Muscle layer of colon (tissue), 2 donors: ENCODE measurements around the gene CTPS2.

Experiments
- H3K27ac ChIP-seq: one replicate; pipeline ENCODE4 v1.7.0; 2013; ENCODE audit warnings: low read depth, mild to moderate bottlenecking, low read length, moderate library complexity
- H3K27me3 ChIP-seq, 2 donors: one replicate each; pipeline ENCODE4 v1.7.0; 2013; ENCODE audit warnings: low read length in 2 of 2, mild to moderate bottlenecking in 2 of 2; ENCODE audit not compliant: insufficient read depth in 2 of 2, control insufficient read depth in 1 of 2
- H3K36me3 ChIP-seq: one replicate; pipeline ENCODE4 v1.7.0; 2013; ENCODE audit warnings: mild to moderate bottlenecking, low read length; ENCODE audit not compliant: insufficient read depth
- H3K4me1 ChIP-seq: one replicate; pipeline ENCODE4 v1.7.0; 2013; ENCODE audit warnings: mild to moderate bottlenecking, low read length; ENCODE audit not compliant: insufficient read depth
- H3K4me3 ChIP-seq, 2 donors: one replicate each; pipeline ENCODE4 v1.7.0; 2013; ENCODE audit warnings: low read length in 2 of 2, low read depth in 1 of 2, mild to moderate bottlenecking in 1 of 2, moderate library complexity in 1 of 2
- H3K9ac ChIP-seq: one replicate; pipeline ENCODE4 v1.7.0; 2013; ENCODE audit warnings: low read length
- H3K9me3 ChIP-seq: one replicate; pipeline ENCODE4 v1.7.0; 2013; ENCODE audit warnings: mild to moderate bottlenecking, low read length
- donor health status: abdominal sarcoma.
- donor health status: Adenocarcinoma of cecum.

CTPS2 gene

DNA sequence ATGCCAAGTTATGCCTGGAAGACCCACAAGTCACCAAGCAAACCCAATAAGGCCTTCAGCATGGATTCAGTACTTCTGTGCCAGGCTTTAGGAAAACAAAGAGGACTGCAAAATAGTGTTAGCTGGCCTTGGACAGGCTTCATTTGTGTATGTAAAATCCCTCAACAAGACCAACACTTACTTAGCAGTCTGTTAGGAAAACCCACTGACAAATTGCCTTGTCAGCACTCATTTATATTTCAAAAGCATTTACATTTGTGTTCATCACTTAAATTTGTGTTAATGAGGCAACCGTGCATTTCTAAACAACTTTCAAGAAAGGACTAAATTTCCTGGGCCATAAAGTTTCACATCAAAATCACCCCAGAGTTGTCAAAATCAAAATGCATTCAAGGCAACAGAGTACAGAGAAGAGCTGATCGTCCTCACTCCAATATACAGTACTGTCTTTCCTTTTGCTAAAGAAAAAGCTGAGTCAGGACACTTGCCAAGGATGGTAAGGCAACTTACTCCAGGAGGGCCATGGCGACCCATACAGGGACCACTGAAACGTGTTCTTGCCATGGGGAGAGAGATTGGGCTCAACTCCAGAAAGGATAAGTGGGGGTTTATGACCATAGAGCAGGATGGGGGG, 61.0 kb downstream of the CTPS2 start:
- Histone ChIP-seq H3K4me1 (no peaks in the 10 kb centered on the region), H3K27ac (no peak overlapping the region), H3K9me3 (no peaks in the 10 kb centered on the region), H3K4me3 (no peak overlapping the region), H3K9ac (no peak overlapping the region), H3K27me3 (peaks cover 0 to 5% of the 10 kb centered on the region in 2 donors), H3K36me3 (no peaks in the 10 kb centered on the region)

DNA sequence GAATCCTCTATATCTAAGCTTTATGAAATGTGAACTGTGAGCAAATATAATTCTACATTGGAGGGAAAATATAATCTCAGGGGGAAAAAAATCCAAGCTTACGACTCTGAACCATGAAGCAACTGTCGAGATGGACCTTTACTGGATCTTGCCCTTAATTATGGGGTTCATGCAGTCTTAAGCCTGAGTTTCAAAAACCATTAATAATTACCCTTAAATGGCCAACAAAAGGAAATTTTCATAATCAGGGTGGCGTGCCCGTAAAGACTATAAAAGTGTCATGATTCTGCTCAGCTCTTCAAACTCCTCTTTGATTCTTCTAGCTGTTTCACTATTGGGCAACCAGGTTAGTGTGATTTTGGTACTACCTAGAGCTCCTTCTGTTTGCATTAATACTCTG, 62.6 kb downstream of the CTPS2 start, which contains the start of gene S100G:
S100G (plus strand) TSS at position 301 of the 400 bp plus-strand sequence. CDS start 849 bp downstream, outside the sequence.
- Histone ChIP-seq H3K9ac (no peak within 1 kb of the TSS), H3K4me1 (no peaks in the 10 kb centered on the region), H3K36me3 (no peaks in the 10 kb centered on the region), H3K4me3 (no peak within 1 kb of the TSS), H3K9me3 (no peaks in the 10 kb centered on the region), H3K27ac (no peak within 1 kb of the TSS), H3K27me3 (peaks cover 0 to under 1% of the 10 kb centered on the region in 2 donors)

DNA sequence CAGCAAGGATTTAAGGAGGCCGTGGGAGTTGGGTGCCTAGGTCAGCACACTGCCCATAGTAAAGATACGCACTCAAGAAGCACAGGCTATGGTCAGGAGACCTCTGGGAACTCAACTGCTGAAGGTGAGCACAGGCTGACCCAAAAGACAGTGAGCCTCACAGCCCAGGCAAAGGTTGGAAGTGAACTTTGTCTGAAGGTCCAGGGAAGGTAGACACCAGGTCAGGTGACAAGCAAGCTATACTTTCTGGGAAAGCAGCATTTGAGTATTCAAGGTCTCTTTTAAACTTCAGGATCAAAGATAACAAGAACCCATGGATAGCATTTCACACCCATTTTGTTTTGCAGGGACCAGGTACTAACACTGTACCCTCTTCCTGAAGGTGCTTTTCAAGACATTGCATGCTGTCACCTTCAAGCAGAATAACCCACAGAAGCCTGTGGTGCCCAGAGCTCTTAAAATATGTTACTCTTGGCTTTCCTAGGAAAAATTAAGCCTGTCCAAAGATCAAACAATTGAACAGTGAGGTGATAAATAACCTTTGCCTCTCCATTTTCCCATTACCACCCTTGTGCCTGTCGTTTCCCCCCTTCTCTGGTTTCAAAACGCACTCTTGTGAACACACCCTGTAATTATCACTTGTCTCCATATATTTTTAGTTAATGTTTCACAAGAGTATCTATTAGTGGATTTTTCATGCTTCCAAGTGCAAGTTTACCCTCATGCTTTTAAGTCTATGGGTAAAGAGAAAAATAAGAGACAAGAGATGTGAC, 65.9 kb downstream of the CTPS2 start:
- Histone ChIP-seq H3K4me3 (no peak overlapping the region), H3K9me3 (no peaks in the 10 kb centered on the region), H3K4me1 (no peaks in the 10 kb centered on the region), H3K9ac (no peak overlapping the region), H3K27me3 (no peaks in the 10 kb centered on the region), H3K36me3 (no peaks in the 10 kb centered on the region), H3K27ac (no peak overlapping the region)

DNA sequence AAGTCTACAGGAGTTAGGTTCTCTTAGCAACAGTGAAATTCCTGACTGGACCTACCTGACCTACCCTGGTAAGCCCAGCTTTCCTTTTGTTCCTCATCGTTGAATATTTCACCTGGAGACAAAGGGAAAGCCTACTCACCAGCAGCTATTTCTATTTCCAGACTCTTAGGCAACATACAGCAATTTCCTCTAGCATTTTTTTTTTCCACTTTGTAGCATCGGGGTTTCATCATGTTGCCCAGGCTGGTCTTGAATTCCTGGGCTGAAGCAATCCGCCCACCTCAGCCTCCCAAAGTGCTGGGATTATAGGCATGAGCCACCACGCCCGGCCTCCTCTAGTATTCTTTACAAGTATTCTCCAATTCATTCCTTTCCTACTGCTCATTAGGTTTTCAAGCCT, 69.3 kb downstream of the CTPS2 start:
- no peak overlapping the region for H3K9ac ChIP-seq
- no peaks in the 10 kb centered on the region for H3K36me3 ChIP-seq
- H3K4me1 ChIP-seq: no peaks in the 10 kb centered on the region
- H3K9me3 ChIP-seq: no peaks in the 10 kb centered on the region
- no peaks in the 10 kb centered on the region for H3K27me3 ChIP-seq
- H3K27ac ChIP-seq: no peak overlapping the region
- no peak overlapping the region for H3K4me3 ChIP-seq

DNA sequence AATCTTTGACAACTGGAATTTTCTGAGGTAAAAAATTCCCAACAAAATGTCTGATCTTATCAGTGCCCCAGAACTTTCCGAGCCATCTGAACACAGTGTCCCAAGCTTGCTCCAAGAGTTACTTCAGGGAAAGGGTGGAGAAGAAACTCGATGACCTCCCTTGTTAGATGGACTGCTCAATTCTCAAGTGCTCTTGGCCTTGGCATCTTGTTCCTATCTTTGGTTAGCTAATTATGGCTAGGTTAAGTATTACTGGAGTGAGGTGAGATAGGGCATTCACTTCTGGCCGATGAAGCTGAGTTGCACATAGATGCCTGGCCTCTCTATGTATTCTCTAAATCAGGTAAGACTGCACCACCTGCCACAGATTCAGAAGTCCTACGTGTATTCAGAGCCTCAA, 71.6 kb downstream of the CTPS2 start:
- Histone ChIP-seq H3K9ac (no peak overlapping the region), H3K27ac (no peak overlapping the region), H3K9me3 (no peaks in the 10 kb centered on the region), H3K27me3 (no peaks in the 10 kb centered on the region), H3K4me3 (no peak overlapping the region), H3K4me1 (no peaks in the 10 kb centered on the region), H3K36me3 (no peaks in the 10 kb centered on the region)

DNA sequence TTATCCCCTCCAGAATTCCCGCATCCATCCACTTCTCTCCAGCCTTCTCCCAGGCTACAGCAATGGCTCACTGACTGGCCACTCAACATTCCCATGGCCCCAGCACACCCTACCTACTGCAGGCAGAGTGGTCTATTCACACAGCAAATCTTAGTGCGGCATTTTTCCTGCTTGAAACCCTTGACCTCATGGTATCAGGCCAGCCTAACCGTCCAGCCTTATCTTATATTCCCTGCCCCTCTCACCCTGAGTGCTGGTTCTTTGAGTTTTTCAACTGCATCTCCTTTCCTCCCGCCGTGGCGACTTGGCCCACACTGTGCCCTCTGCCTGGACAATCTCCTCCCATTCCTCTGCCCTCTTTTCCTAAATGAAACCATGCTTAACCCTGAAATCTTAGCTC, 72.5 kb downstream of the CTPS2 start:
- no peaks in the 10 kb centered on the region for H3K4me1 ChIP-seq
- H3K36me3 ChIP-seq: no peaks in the 10 kb centered on the region
- H3K9me3 ChIP-seq: no peaks in the 10 kb centered on the region
- no peak overlapping the region for H3K4me3 ChIP-seq
- no peak overlapping the region for H3K27ac ChIP-seq
- no peaks in the 10 kb centered on the region for H3K27me3 ChIP-seq
- no peak overlapping the region for H3K9ac ChIP-seq

DNA sequence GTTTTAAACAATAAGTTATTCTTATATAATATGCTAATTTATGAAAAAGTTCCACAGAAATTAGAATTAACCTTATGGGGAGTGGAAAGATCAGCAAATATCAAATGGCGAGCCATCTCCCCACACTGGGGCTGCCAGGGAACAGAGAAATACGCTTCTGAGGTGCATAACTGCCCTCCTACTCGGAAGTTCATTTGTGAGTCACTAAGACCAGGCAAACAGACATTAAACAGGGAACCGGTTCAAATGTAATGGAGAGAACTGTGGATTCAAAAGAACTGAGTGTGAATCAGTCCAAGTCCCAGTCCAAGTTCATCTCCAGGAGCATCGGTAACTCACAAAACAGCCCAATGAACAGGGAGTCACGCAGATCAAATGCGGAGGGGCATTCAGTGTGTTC, 73.9 kb downstream of the CTPS2 start:
- Histone ChIP-seq H3K9me3 (no peaks in the 10 kb centered on the region), H3K27ac (no peak overlapping the region), H3K27me3 (no peaks in the 10 kb centered on the region)

DNA sequence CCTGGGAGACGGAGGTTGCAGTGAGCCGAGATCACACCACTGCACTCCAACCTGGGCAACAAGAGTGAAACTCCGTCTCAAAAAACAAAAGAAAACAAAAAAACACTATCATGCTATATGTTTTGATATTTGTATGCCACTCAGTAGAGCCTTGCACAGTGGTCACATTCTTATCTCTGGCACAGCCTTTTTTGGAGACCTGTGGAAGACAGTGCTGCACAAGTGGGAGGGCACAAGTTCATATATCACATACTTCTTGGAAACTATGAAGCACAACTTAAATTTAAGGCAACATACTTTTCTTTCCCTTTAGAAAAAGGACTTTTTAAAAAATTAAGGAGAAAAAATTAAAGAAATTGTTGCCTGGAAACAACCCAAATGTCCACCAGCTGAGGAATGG, 76.9 kb downstream of the CTPS2 start:
- Histone ChIP-seq H3K36me3 (no peaks in the 10 kb centered on the region), H3K9ac (no peak overlapping the region), H3K4me1 (no peaks in the 10 kb centered on the region), H3K27me3 (peaks cover 0 to 4% of the 10 kb centered on the region in 2 donors), H3K9me3 (no peaks in the 10 kb centered on the region), H3K27ac (no peak overlapping the region), H3K4me3 (no peak overlapping the region)

More for the DNA sequence above, 73.9 kb downstream of the CTPS2 start:
- Histone ChIP-seq H3K36me3 (no peaks in the 10 kb centered on the region), H3K4me3 (no peak overlapping the region), H3K4me1 (no peaks in the 10 kb centered on the region), H3K9ac (no peak overlapping the region)

DNA sequence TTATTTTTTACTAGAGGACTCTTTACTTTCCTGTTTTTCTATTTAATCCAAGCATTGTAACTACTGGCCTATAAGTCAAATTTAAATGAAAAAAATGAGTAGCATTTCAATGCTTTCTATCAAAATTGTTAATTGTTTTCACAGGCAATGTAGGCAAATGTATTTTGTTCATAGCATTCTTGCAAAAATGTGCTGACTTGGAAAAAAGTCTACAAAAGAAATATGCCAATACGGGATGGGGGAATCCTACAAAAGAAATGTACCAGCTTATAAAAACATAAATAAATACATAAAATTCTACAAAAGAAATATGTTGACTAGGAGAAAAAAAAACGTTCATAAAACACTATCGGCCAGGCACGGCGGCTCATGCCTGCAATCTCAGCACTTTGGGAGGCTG, 77.4 kb downstream of the CTPS2 start:
- Histone ChIP-seq H3K9me3 (no peaks in the 10 kb centered on the region), H3K27ac (no peak overlapping the region), H3K4me3 (no peak overlapping the region), H3K4me1 (no peaks in the 10 kb centered on the region), H3K36me3 (no peaks in the 10 kb centered on the region), H3K9ac (no peak overlapping the region), H3K27me3 (peaks cover 0 to 4% of the 10 kb centered on the region in 2 donors)

DNA sequence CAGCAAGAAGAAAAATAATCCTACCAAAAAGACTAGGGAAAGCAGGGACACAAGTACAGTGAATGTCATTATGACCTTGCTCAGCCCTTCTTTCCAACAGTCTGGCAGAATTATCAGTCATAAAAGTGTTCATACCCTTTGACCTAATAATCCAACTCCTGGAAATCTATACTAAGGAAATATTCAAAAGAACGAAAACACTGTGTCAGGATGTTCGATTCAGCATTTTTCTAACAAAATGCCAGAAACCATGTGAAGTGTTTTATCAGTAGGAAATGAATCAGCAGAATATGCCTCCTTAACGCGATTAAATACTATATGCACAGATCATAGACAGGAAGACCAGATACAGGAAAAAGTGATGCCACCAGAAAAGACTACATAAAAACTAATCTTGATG, 78.7 kb downstream of the CTPS2 start:
- no peaks in the 10 kb centered on the region for H3K9me3 ChIP-seq
- H3K27ac ChIP-seq: no peak overlapping the region

DNA sequence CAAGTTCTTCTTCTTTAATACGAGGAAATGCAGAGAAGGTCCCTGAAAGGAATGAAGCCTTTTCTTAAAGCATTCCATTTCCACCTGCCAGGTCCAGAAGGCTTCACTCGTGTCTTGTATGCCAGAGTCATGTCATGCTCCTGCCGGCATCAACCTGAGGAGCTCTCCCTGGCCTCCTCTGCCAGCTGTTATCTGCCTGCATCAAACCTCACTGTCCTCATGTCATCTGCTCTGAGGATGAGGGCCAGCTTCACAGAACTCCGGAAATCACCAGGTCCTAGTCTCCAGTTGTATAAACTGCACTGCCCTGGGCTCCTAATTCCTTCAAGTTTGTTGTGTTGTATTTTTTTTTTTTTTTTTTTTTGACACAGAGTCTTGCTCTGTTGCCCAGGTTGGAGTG, 82.6 kb downstream of the CTPS2 start:
- Histone ChIP-seq H3K9ac (no peak overlapping the region), H3K36me3 (no peaks in the 10 kb centered on the region), H3K9me3 (no peaks in the 10 kb centered on the region), H3K27ac (no peak overlapping the region), H3K4me1 (no peaks in the 10 kb centered on the region), H3K27me3 (peaks cover 0 to 4% of the 10 kb centered on the region in 2 donors), H3K4me3 (no peak overlapping the region)

More for the DNA sequence above, 78.7 kb downstream of the CTPS2 start:
- peaks cover 0 to 4% of the 10 kb centered on the region in 2 donors for H3K27me3 ChIP-seq
- no peaks in the 10 kb centered on the region for H3K36me3 ChIP-seq
- H3K4me3 ChIP-seq: no peak overlapping the region
- no peak overlapping the region for H3K9ac ChIP-seq
- no peaks in the 10 kb centered on the region for H3K4me1 ChIP-seq
